K562 (cell line): ENCODE measurements around the gene AIFM1. TPM values are rescaled to one million over a fixed set of nuclear protein-coding genes. Genes with fewer than 3 reads are reported as not detected.

Source experiments
- ARID3A ChIP-seq: IDR thresholded peaks from 2 replicates; pipeline ENCODE4 v1.6.1; 2012; ENCODE audit warnings: low read depth, low read length, improper control_type of control experiment, borderline replicate concordance
- BCOR ChIP-seq: fragments of 450-650 bp; IDR thresholded peaks from 2 replicates; pipeline ENCODE4 v1.6.1; 2016
- BRCA1 ChIP-seq, 2 experiments: fragments of 450-650 bp in 1 of 2; sonication (generic) in 1 of 2; formaldehyde crosslinking in 1 of 2; IDR thresholded peaks; 2 replicates each; pipeline versions ENCODE4 v1.5.0 to v1.6.1; 2017 to 2020; ENCODE audit warnings: mild to moderate bottlenecking in 1 of 2, missing genetic modification reagents in 1 of 2
- CHD4 ChIP-seq: fragments of 200-600 bp; sonication (generic); IDR thresholded peaks from 3 replicates; pipeline ENCODE4 v1.6.1; 2012; ENCODE audit warnings: low read depth, mild to moderate bottlenecking, mixed read lengths, low read length, inconsistent platforms; ENCODE audit not compliant: insufficient read depth, insufficient replicate concordance, poor library complexity, severe bottlenecking
- CREB3 ChIP-seq: fragments of 450-650 bp; conservative IDR thresholded peaks from 2 replicates; pipeline ENCODE4 v1.6.1; 2016; ENCODE audit warnings: missing genetic modification characterization, low read depth, mild to moderate bottlenecking, missing compliant biosample characterization, moderate library complexity
- DPF2 ChIP-seq: fragments of 450-650 bp; IDR thresholded peaks from 2 replicates; pipeline ENCODE4 v1.6.1; 2016
- E2F4 ChIP-seq: sonication (generic); formaldehyde crosslinking; IDR thresholded peaks from 2 replicates; pipeline ENCODE4 v1.8.0; 2022; ENCODE audit warnings: mild to moderate bottlenecking, low read depth, missing genetic modification reagents
- E2F5 ChIP-seq: sonication (generic); formaldehyde crosslinking; IDR thresholded peaks from 2 replicates; pipeline ENCODE4 v1.8.0; 2022; ENCODE audit warnings: mild to moderate bottlenecking, missing genetic modification reagents
- ELK3 ChIP-seq: fragments of 450-650 bp; formaldehyde crosslinking; IDR thresholded peaks from 2 replicates; pipeline ENCODE4 v1.4.0; 2020; ENCODE audit warnings: mild to moderate bottlenecking
- HNRNPUL1 ChIP-seq: fragments of 200-400 bp; formaldehyde crosslinking; IDR thresholded peaks from 2 replicates; pipeline ENCODE4 v1.6.1; 2017; ENCODE audit warnings: low read length
- ILK ChIP-seq: fragments of 450-650 bp; IDR thresholded peaks from 2 replicates; pipeline ENCODE4 v1.6.1; 2016; ENCODE audit warnings: missing genetic modification characterization, low read depth, mild to moderate bottlenecking, missing compliant biosample characterization, moderate library complexity, borderline replicate concordance
- MCM2 ChIP-seq: fragments of 450-650 bp; IDR thresholded peaks from 2 replicates; pipeline ENCODE4 v1.6.1; 2017; ENCODE audit warnings: low read depth, mild to moderate bottlenecking
- NR4A1 ChIP-seq, 2 experiments: fragments of 250-450 bp in 1 of 2; fragments of 450-650 bp in 1 of 2; sonication (Bioruptor Pico) in 1 of 2; IDR thresholded peaks; 2 replicates each; pipeline versions ENCODE4 v1.4.0 to v1.6.1; 2016 to 2020; ENCODE audit warnings: mild to moderate bottlenecking in 2 of 2, missing compliant biosample characterization in 1 of 2, missing genetic modification characterization in 1 of 2, moderate library complexity in 1 of 2
- RB1 ChIP-seq: fragments of 450-650 bp; IDR thresholded peaks from 2 replicates; pipeline ENCODE4 v1.6.1; 2017; ENCODE audit warnings: low read depth, mild to moderate bottlenecking
- SOX6 ChIP-seq: fragments of 450-650 bp; IDR thresholded peaks from 2 replicates; pipeline ENCODE4 v1.6.1; 2014; ENCODE audit warnings: mild to moderate bottlenecking
- STAG1 ChIP-seq: sonication (generic); formaldehyde crosslinking; IDR thresholded peaks from 2 replicates; pipeline ENCODE4 v1.5.0; 2020; ENCODE audit warnings: missing genetic modification reagents, borderline replicate concordance
- STAT5B ChIP-seq: fragments of 250-450 bp; sonication (Bioruptor Pico); IDR thresholded peaks from 2 replicates; pipeline ENCODE4 v1.8.0; 2021; ENCODE audit warnings: mild to moderate bottlenecking, inconsistent platforms
- TAF15 ChIP-seq: fragments of 200-400 bp; formaldehyde crosslinking; IDR thresholded peaks from 2 replicates; pipeline ENCODE4 v1.6.1; 2017; ENCODE audit warnings: mild to moderate bottlenecking, low read depth, low read length, moderate library complexity
- TEAD4 ChIP-seq, 2 experiments: sonication (generic) in 1 of 2; formaldehyde crosslinking in 1 of 2; IDR thresholded peaks; 2 replicates each; pipeline versions ENCODE4 v1.6.1 to v1.8.0; 2012 to 2022; ENCODE audit warnings: borderline replicate concordance in 1 of 2, inconsistent platforms in 1 of 2, low read length in 1 of 2, mild to moderate bottlenecking in 1 of 2, missing genetic modification reagents in 1 of 2
- TGIF2 ChIP-seq: sonication (generic); formaldehyde crosslinking; IDR thresholded peaks from 2 replicates; pipeline ENCODE4 v1.8.1; 2022; ENCODE audit warnings: mild to moderate bottlenecking, missing genetic modification reagents, moderate library complexity
- ZNF197 ChIP-seq: fragments of 200-800 bp; sonication (Bioruptor generic); IDR thresholded peaks from 2 replicates; pipeline ENCODE4 v1.6.1; 2016; ENCODE audit warnings: low read depth, missing genetic modification characterization, missing compliant biosample characterization
- ZSCAN32 ChIP-seq: fragments of 450-650 bp; formaldehyde crosslinking; IDR thresholded peaks from 2 replicates; pipeline ENCODE4 v1.4.0; 2020; ENCODE audit warnings: mild to moderate bottlenecking, moderate library complexity
- polyA plus RNA-seq, 8 experiments: library from polyadenylated mRNA; depleted of rRNA in 4 of 8; stranded (reverse) in 5 of 8; unstranded in 3 of 8; fragments of >200 nt; fragmentation: Nextera tagmentation in 2 of 8; fragmentation: Illumina TruSeq in 1 of 8; extraction: Ambion mirVana in 2 of 8; extraction: Trizol in 1 of 8; gene quantifications; 2 replicates each; pipeline versions ENCODE4 v1.2.1 to v1.2.3, GENCODE V29; 2011 to 2014; ENCODE audit warnings: inconsistent platforms in 1 of 8, missing spikeins in 1 of 8
- total RNA-seq, 7 experiments: library from RNA; depleted of rRNA in 6 of 7; stranded (reverse); fragments of >200 nt in 6 of 7; fragmentation: Illumina TruSeq in 2 of 7; extraction: Trizol in 2 of 7; gene quantifications; 2 replicates each; pipeline versions ENCODE4 v1.2.1 to v1.2.3, GENCODE V29; 2011 to 2021; ENCODE audit warnings: low replicate concordance in 1 of 7

AIFM1 gene
- total and polyA plus RNA-seq, 9 of the 15 experiments (the other 6 are each of a cell fraction or from before 2014, with no cell fraction given), result 51.0 to 117 (median 91.2) TPM

- no peak for TF ChIP-seq ARID3A
- TF ChIP-seq STAT5B (CRISPR knock-in tag), result no peak
- no peak for TF ChIP-seq ILK
- no peak for TF ChIP-seq ELK3 (CRISPR knock-in tag)
- no peak for TF ChIP-seq BRCA1 (IDR thresholded peaks at IDR 0.05)
- no peak for TF ChIP-seq BRCA1 (CRISPR knock-in tag; IDR thresholded peaks at IDR 0.05)
- peak; percentile 85 for TF ChIP-seq DPF2
- no peak for TF ChIP-seq ZSCAN32 (CRISPR knock-in tag)
- TF ChIP-seq STAG1, result no peak; the same call in 1 of the 2 replicates
- no peak for TF ChIP-seq BCOR
- TF ChIP-seq CREB3, result no peak
- no peak for TF ChIP-seq E2F5
- TF ChIP-seq ZNF197 (CRISPR knock-in tag), result no peak
- no peak for TF ChIP-seq HNRNPUL1
- TF ChIP-seq MCM2, result no peak
- TF ChIP-seq E2F4 (CRISPR knock-in tag), result no peak
- TF ChIP-seq CHD4, result no peak
- peak; percentile 94 for TF ChIP-seq RB1
- TF ChIP-seq TEAD4 (IDR thresholded peaks at IDR 0.05; ENCODE audit: low read length), result no peak
- no peak for TF ChIP-seq TEAD4 (CRISPR knock-in tag; IDR thresholded peaks at IDR 0.05; ENCODE audit: borderline replicate concordance)
- TF ChIP-seq SOX6, result 0 out of 2 replicates have a peak, but pooled peaks have one; percentile 39
- TF ChIP-seq TAF15, result no peak
- TF ChIP-seq NR4A1 (CRISPR knock-in tag; IDR thresholded peaks at IDR 0.05), result no peak
- no peak for TF ChIP-seq NR4A1 (tag; IDR thresholded peaks at IDR 0.05)
- TF ChIP-seq TGIF2 (CRISPR knock-in tag), result no peak
Observed at GRCh38 chrX:130120746-130121504, 44.7 kb downstream of the AIFM1 start (continued).
